GM12878 (cell line): ENCODE data around the gene PRX.

ENCODE experiments used
- BCL11A ChIP-seq: IDR thresholded peaks from 2 replicates; pipeline ENCODE4 v1.6.1; 2011; ENCODE audit warnings: low read depth, low read length
- BHLHE40 ChIP-seq, 2 experiments: fragments of 450-650 bp in 1 of 2; IDR thresholded peaks; 2 replicates each; pipeline ENCODE4 v1.6.1; 2011 to 2017; ENCODE audit warnings: low read depth in 2 of 2, borderline replicate concordance in 1 of 2, improper control_type of control experiment in 1 of 2, low read length in 1 of 2, mild to moderate bottlenecking in 1 of 2
- CTCF ChIP-seq, 3 experiments: IDR thresholded peaks in 2 of 3; conservative IDR thresholded peaks in 1 of 3; 2 replicates each; pipeline ENCODE4 v1.5.1; 2011; ENCODE audit warnings: low read depth in 3 of 3, low read length in 3 of 3, mild to moderate bottlenecking in 3 of 3, control low read depth in 2 of 3, moderate library complexity in 2 of 3, inconsistent platforms in 1 of 3, mixed read lengths in 1 of 3; ENCODE audit not compliant: control insufficient read depth in 2 of 3, insufficient read depth in 1 of 3; ENCODE audit errors: extremely low read depth in 1 of 3
- EZH2 ChIP-seq: IDR thresholded peaks from 2 replicates; pipeline ENCODE4 v1.6.1; 2012; ENCODE audit warnings: low read depth, mild to moderate bottlenecking, control low read depth, inconsistent platforms, low read length, borderline replicate concordance; ENCODE audit not compliant: control insufficient read depth
- RAD21 ChIP-seq: IDR thresholded peaks from 2 replicates; pipeline ENCODE4 v1.6.1; 2011; ENCODE audit warnings: mild to moderate bottlenecking, low read depth, low read length, moderate library complexity; ENCODE audit not compliant: insufficient read depth
- TAF1 ChIP-seq: IDR thresholded peaks from 2 replicates; pipeline ENCODE4 v1.6.1; 2011; ENCODE audit warnings: mild to moderate bottlenecking, low read depth, low read length, borderline replicate concordance
- TCF12 ChIP-seq: IDR thresholded peaks from 2 replicates; pipeline ENCODE4 v1.6.1; 2011; ENCODE audit warnings: low read depth, mild to moderate bottlenecking, low read length
- TF ChIP-seq, protein P1 (sequence below): IDR thresholded peaks from 2 replicates; pipeline ENCODE4 v1.6.1; 2012; ENCODE audit warnings: low read length, inconsistent platforms

- TF ChIP-seq TCF12 (no peak), BCL11A (no peak), EZH2 (no peak), TAF1 (no peak), RAD21 (no peak), BHLHE40 (IDR thresholded peaks at IDR 0.05; ENCODE audit: borderline replicate concordance in 1 of 2, low read depth in 2 of 2, low read length in 1 of 2) (no peak), CTCF (IDR thresholded peaks at IDR 0.05 in 2 of 3, conservative IDR thresholded peaks at IDR 0.05 in 1 of 3; ENCODE audit: control insufficient read depth in 2 of 3, extremely low read depth in 1 of 3, insufficient read depth in 1 of 3, low read depth in 3 of 3, low read length in 3 of 3) (no peak)
- TF ChIP-seq, protein P1, sequence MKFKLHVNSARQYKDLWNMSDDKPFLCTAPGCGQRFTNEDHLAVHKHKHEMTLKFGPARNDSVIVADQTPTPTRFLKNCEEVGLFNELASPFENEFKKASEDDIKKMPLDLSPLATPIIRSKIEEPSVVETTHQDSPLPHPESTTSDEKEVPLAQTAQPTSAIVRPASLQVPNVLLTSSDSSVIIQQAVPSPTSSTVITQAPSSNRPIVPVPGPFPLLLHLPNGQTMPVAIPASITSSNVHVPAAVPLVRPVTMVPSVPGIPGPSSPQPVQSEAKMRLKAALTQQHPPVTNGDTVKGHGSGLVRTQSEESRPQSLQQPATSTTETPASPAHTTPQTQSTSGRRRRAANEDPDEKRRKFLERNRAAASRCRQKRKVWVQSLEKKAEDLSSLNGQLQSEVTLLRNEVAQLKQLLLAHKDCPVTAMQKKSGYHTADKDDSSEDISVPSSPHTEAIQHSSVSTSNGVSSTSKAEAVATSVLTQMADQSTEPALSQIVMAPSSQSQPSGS, result no peak
Measured at GRCh38 chr19:40403262-40403984, 9.8 kb downstream of the PRX start.
